ENCODE results near the gene SPEM1. TPM values are rescaled to one million over a fixed set of nuclear protein-coding genes. Genes with fewer than 3 reads are reported as not detected.

Gene SPEM1
- total and polyA plus RNA-seq, 9 donors, result not detected

DNA sequence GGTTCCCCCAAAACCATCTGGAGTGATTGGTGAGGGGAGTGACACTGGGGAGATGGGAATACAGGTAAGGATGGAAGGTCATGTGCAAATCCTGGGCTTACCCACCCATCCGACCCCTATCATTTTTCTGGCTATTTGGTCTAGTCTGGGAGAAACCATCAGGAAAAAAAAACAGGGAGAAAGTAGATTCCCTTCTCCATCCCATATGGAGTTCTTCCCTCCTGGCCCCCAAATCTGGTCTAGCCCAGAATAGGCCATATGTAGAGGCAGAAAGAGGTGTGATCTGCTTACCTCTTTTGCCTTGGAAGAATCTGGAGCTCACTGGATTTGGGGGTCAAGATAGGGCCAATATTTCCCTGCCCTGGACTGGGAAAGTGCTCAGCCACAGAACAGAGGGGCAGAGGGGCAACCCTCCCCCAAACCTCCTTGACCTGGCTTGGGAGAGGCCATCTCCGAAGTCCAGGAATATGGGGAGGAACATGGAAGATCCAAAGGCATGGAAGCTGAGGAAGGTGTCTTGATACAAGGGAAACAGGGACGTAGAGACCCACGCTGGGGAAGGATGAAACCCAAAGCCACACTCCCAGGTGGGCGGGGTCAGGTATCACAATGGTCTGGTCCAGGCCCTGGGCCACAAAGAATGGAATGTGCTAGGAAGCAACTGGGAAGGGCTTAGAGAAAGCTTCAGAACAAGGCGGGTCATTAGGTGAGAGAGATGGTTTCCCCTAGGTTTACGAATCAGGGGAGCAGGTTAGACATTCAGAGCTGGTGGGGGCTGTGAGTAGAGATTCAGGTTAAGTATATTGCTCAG, 40.9 kb downstream of the SPEM1 start:
- Histone ChIP-seq H3K36me3 (no peaks in the 10 kb centered on the region), H3K27me3 (no peaks in the 10 kb centered on the region), H3K4me1 (ENCODE audit: insufficient read depth) (peaks cover 2% of the 10 kb centered on the region), H3K9me3 (no peaks in the 10 kb centered on the region), H3K27ac (no peak overlapping the region), H3K4me3 (no peak overlapping the region)
- WGBS, 3 donors, result 90 to 95% (median 91%) methylated on average over 7 of the region's 7 CpGs
- DNase-seq, result no peak
- intact Hi-C loops (cut with DNase I), result no loop called here
- no peak for TF ChIP-seq EP300 (IDR thresholded peaks at IDR 0.05)
- no peak for TF ChIP-seq CTCF (IDR thresholded peaks at IDR 0.05)
- no peak for TF ChIP-seq POLR2A (IDR thresholded peaks at IDR 0.05)

GRCh38 chr17:7462474-7463371, 42.6 kb downstream of the SPEM1 start:
- 85 to 87% (median 86%) methylated on average over 44 of the region's 44 CpGs for WGBS, 3 donors
- DNase-seq, result peak in 2 of 5 donors; percentile 42 to 51
- Histone ChIP-seq H3K27ac (no peak overlapping the region), H3K4me1 (ENCODE audit: insufficient read depth) (peaks cover 2% of the 10 kb centered on the region), H3K27me3 (no peaks in the 10 kb centered on the region), H3K36me3 (no peaks in the 10 kb centered on the region), H3K9me3 (no peaks in the 10 kb centered on the region), H3K4me3 (no peak overlapping the region)
- intact Hi-C loops (cut with DNase I), result no loop called here
- TF ChIP-seq EP300 (IDR thresholded peaks at IDR 0.05) (no peak), CTCF (IDR thresholded peaks at IDR 0.05) (no peak), POLR2A (IDR thresholded peaks at IDR 0.05) (no peak)

DNA sequence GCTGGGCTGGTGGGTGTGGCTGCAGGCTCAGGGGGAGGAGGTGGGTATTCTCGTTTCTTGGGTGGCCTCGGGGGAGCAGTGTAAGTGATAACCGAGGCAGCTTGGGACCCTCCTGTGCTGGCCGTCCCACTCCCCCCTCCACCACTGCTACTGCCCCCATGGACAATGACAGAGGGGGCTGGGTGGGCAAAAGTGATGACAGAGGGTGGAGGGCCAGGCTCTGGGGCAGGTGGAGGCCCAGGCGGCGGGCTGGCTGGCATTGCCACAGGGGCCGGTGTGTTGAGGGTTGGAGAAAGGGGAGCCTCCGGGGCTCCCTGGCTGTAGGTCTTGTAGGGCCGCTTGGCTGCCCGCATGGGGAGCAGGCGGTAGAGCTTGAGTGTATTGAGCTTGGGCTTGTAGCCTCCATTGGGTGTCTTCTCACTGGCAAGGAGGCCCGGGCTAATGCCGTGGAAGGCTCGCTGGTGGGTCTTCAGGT, 43.3 kb downstream of the SPEM1 start:
- Histone ChIP-seq H3K27ac (no peak overlapping the region), H3K4me3 (no peak overlapping the region), H3K27me3 (no peaks in the 10 kb centered on the region), H3K36me3 (no peaks in the 10 kb centered on the region), H3K4me1 (ENCODE audit: insufficient read depth) (peaks cover 2% of the 10 kb centered on the region), H3K9me3 (no peaks in the 10 kb centered on the region)
- no peak for DNase-seq
- 78 to 86% (median 81%) methylated on average over 14 of the region's 14 CpGs for WGBS, 3 donors
- intact Hi-C loops (cut with DNase I), result no loop called here
- TF ChIP-seq EP300 (IDR thresholded peaks at IDR 0.05) (no peak), POLR2A (IDR thresholded peaks at IDR 0.05) (no peak), CTCF (IDR thresholded peaks at IDR 0.05) (no peak)

GRCh38 chr17:7464081-7464480, 44.0 kb downstream of the SPEM1 start:
- Histone ChIP-seq H3K36me3 (no peaks in the 10 kb centered on the region), H3K9me3 (no peaks in the 10 kb centered on the region), H3K27ac (no peak overlapping the region), H3K4me3 (no peak overlapping the region), H3K4me1 (ENCODE audit: insufficient read depth) (peaks cover 2% of the 10 kb centered on the region), H3K27me3 (no peaks in the 10 kb centered on the region)
- TF ChIP-seq CTCF (IDR thresholded peaks at IDR 0.05), result no peak
- no peak for TF ChIP-seq POLR2A (IDR thresholded peaks at IDR 0.05)
- TF ChIP-seq EP300 (IDR thresholded peaks at IDR 0.05), result no peak
- no peak for DNase-seq
- WGBS, 3 donors, result 87 to 94% (median 92%) methylated on average over 9 of the region's 9 CpGs
- intact Hi-C loops (cut with DNase I), result no loop called here
